Measurements from ENCODE around the gene DENND4B. TPM values are rescaled to one million over a fixed set of nuclear protein-coding genes. Genes with fewer than 3 reads are reported as not detected.
A peak's percentile ranks its signal among the peaks of the same experiment; 100 is the strongest.

The DENND4B gene
- total and polyA plus RNA-seq, 4 donors: 9.7 to 27.2 (median 11.6) TPM

GRCh38 chr1:153953859-153954365 is 7.4 kb upstream of the DENND4B start:
- Histone ChIP-seq H3K9me3 (ENCODE audit: control insufficient read depth in 4 of 4, low read length in 3 of 4) (no peaks in the 10 kb centered on the region), H3K4me1 (ENCODE audit: control insufficient read depth in 4 of 4, insufficient read depth in 4 of 4, low read length in 3 of 4) (peaks cover 10 to 49% (median 43%) of the 10 kb centered on the region in 4 donors), H3K9ac (ENCODE audit: low read depth in 1 of 2, low read length in 2 of 2) (peak overlapping the region; percentile 20 to 39), H3K36me3 (ENCODE audit: control insufficient read depth in 4 of 4, insufficient read depth in 3 of 4, low read depth in 1 of 4, low read length in 3 of 4) (peaks cover 9 to 32% (median 24%) of the 10 kb centered on the region in 4 donors), H3K4me3 (ENCODE audit: low read depth in 1 of 3, low read length in 3 of 3) (no peak overlapping the region), H3K27ac (ENCODE audit: low read depth in 1 of 2, low read length in 2 of 2) (peak overlapping the region; percentile 48 to 55), H3K27me3 (ENCODE audit: control insufficient read depth in 4 of 4, insufficient read depth in 4 of 4, low read length in 3 of 4) (no peaks in the 10 kb centered on the region)
- TF ChIP-seq RAD21 (IDR thresholded peaks at IDR 0.05): peak; percentile 32 to 62
- TF ChIP-seq HNF4A (conservative IDR thresholded peaks at IDR 0.05): peak; percentile 97 to 98
- TF ChIP-seq ATF3 (IDR thresholded peaks at IDR 0.05): no peak
- TF ChIP-seq HNF4G (IDR thresholded peaks at IDR 0.05): peak; percentile 94
- TF ChIP-seq RXRA (IDR thresholded peaks at IDR 0.05): peak; percentile 88 to 91
- peak; percentile 46 for TF ChIP-seq MAX (IDR thresholded peaks at IDR 0.05)
- TF ChIP-seq GABPA (IDR thresholded peaks at IDR 0.05 in 1 of 2, conservative IDR thresholded peaks at IDR 0.05 in 1 of 2): peak in 1 of 2 donors; percentile 59
- peak; percentile 98 for TF ChIP-seq FOXA1 (IDR thresholded peaks at IDR 0.05)
- TF ChIP-seq REST (IDR thresholded peaks at IDR 0.05): peak; percentile 90
- TF ChIP-seq NR2F2 (IDR thresholded peaks at IDR 0.05): no peak
- TF ChIP-seq SP1 (IDR thresholded peaks at IDR 0.05): peak; percentile 99
- peak; percentile 75 for TF ChIP-seq ZBTB33 (IDR thresholded peaks at IDR 0.05)
- peak; percentile 99 for TF ChIP-seq FOXA2 (IDR thresholded peaks at IDR 0.05)
- no peak for TF ChIP-seq EGR1 (IDR thresholded peaks at IDR 0.05; ENCODE audit: low read depth in 2 of 2)
- peak; percentile 85 to 86 for TF ChIP-seq JUND (IDR thresholded peaks at IDR 0.05)
- peak; percentile 95 for TF ChIP-seq YY1 (IDR thresholded peaks at IDR 0.05)
- TF ChIP-seq CTCF (IDR thresholded peaks at IDR 0.05; ENCODE audit: low read depth, low read length, missing input control): no peak
- TF ChIP-seq TAF1 (conservative IDR thresholded peaks at IDR 0.05): peak; percentile 85
- DNase-seq (ENCODE audit: low spot score): peak; percentile 55
- WGBS: 42% methylated on average over 4 of the region's 4 CpGs
